Endodermal cell (in vitro differentiated cells): Measurements from ENCODE around the gene CUEDC1. TPM values are rescaled to one million over a fixed set of nuclear protein-coding genes. Genes with fewer than 3 reads are reported as not detected.

Experiments
- DNase-seq: peaks from one replicate; pipeline ENCODE4 v3.0.0-alpha.2; 2017
- H3K27ac ChIP-seq: 2 replicates; pipeline ENCODE4 v1.5.1; 2013; ENCODE audit warnings: mild to moderate bottlenecking, low read depth, low read length, moderate library complexity
- H3K27me3 ChIP-seq: 2 replicates; pipeline ENCODE4 v1.6.1; 2013; ENCODE audit warnings: mild to moderate bottlenecking, low read length, moderate library complexity; ENCODE audit not compliant: insufficient read depth, control insufficient read depth, poor library complexity, severe bottlenecking
- H3K36me3 ChIP-seq: 2 replicates; pipeline ENCODE4 v1.7.0; 2013; ENCODE audit warnings: mild to moderate bottlenecking, low read length, moderate library complexity; ENCODE audit not compliant: control insufficient read depth, insufficient read depth
- H3K4me1 ChIP-seq: one replicate; pipeline ENCODE4 v1.7.0; 2013; ENCODE audit warnings: low read length; ENCODE audit not compliant: control insufficient read depth, insufficient read depth
- H3K4me3 ChIP-seq: 2 replicates; pipeline ENCODE4 v1.5.1; 2013; ENCODE audit warnings: mild to moderate bottlenecking, low read length, moderate library complexity
- H3K9ac ChIP-seq: 2 replicates; pipeline ENCODE4 v1.6.1; 2013; ENCODE audit warnings: mild to moderate bottlenecking, low read length, moderate library complexity; ENCODE audit not compliant: poor library complexity, severe bottlenecking; ENCODE audit errors: extremely low read depth
- H3K9me3 ChIP-seq: 2 replicates; pipeline ENCODE4 v1.6.1; 2013; ENCODE audit warnings: mild to moderate bottlenecking, low read length, moderate library complexity; ENCODE audit not compliant: control insufficient read depth
- H3K27ac Mint-ChIP-seq: 2 replicates; pipeline ENCODE4 v1.8.0; 2020; ENCODE audit warnings: mixed read lengths
- H3K27me3 Mint-ChIP-seq: 2 replicates; pipeline ENCODE4 v1.8.0; 2021; ENCODE audit warnings: mild to moderate bottlenecking, mixed read lengths; ENCODE audit not compliant: insufficient read depth
- H3K36me3 Mint-ChIP-seq: 2 replicates; pipeline ENCODE4 v1.8.0; 2020; ENCODE audit warnings: low read depth, mixed read lengths
- H3K4me1 Mint-ChIP-seq: 2 replicates; pipeline ENCODE4 v1.8.0; 2020; ENCODE audit warnings: mixed read lengths
- H3K4me3 Mint-ChIP-seq: 2 replicates; pipeline ENCODE4 v1.8.0; 2020; ENCODE audit warnings: mild to moderate bottlenecking, moderate library complexity, mixed read lengths
- H3K9me3 Mint-ChIP-seq: 2 replicates; pipeline ENCODE4 v1.8.0; 2020; ENCODE audit warnings: mild to moderate bottlenecking, mixed read lengths
- CTCF ChIP-seq: fragments of 200-600 bp; sonication (generic); conservative IDR thresholded peaks from 2 replicates; pipeline ENCODE4 v1.5.0; 2021; ENCODE audit warnings: antibody characterized with exemption, mild to moderate bottlenecking
- WGBS, 2 experiments: methylation state at CpG; one replicate each; pipeline versions ENCODE4 v1.1.5 to v1.1.7; 2013; ENCODE audit warnings: missing lambda C conversion rate in 2 of 2, mixed read lengths in 1 of 2; ENCODE audit not compliant: insufficient coverage in 1 of 2, insufficient read length in 1 of 2; 5-methylcytosine and 5-hydroxymethylcytosine counted together
- total RNA-seq, 2 donors: library from RNA; stranded (reverse); fragmentation: NEBNext Ultra II Directional in 1 of 2; extraction: Animal tissue kit (Norgen Biotek cat#: 25700) in 1 of 2; gene quantifications; 2 replicates in 1 of 2; 3 replicates in 1 of 2; pipeline ENCODE4 v1.2.1, GENCODE V29; 2021

The CUEDC1 gene
- total RNA-seq, 2 donors from 2014 or later = 11.0 to 18.7 TPM

- Histone ChIP-seq H3K27me3 (no peaks in the 10 kb centered on the region), H3K9me3 (no peaks in the 10 kb centered on the region), H3K4me1 (no peaks in the 10 kb centered on the region), H3K4me3 (no peak overlapping the region), H3K36me3 (no peaks in the 10 kb centered on the region), H3K27ac (no peak overlapping the region), H3K9ac (no peak overlapping the region)
- Mint-ChIP-seq H3K9me3 (no peaks in the 10 kb centered on the region), H3K27ac (no peak overlapping the region), H3K27me3 (peaks cover 13% of the 10 kb centered on the region), H3K36me3 (no peaks in the 10 kb centered on the region), H3K4me1 (peaks cover 21% of the 10 kb centered on the region), H3K4me3 (no peak overlapping the region)
- DNase-seq = peak; percentile 44
- WGBS, 2 experiments = 83 to 91% methylated on average over 5 of the region's 5 CpGs
- no peak for TF ChIP-seq CTCF
These were observed 11.7 kb upstream of the CUEDC1 start for GRCh38 chr17:57966875-57967274.

- peaks cover 13% of the 10 kb centered on the region for H3K27me3 Mint-ChIP-seq
- Histone ChIP-seq H3K9ac (no peak overlapping the region), H3K4me3 (no peak overlapping the region), H3K27ac (no peak overlapping the region), H3K27me3 (no peaks in the 10 kb centered on the region), H3K36me3 (no peaks in the 10 kb centered on the region), H3K9me3 (no peaks in the 10 kb centered on the region), H3K4me1 (no peaks in the 10 kb centered on the region)
- no peak for TF ChIP-seq CTCF
- no peak overlapping the region for H3K27ac Mint-ChIP-seq
- H3K36me3 Mint-ChIP-seq = no peaks in the 10 kb centered on the region
- H3K9me3 Mint-ChIP-seq = no peaks in the 10 kb centered on the region
- DNase-seq = no peak
- WGBS, 2 experiments = 91 to 94% methylated on average over 5 of the region's 5 CpGs
- no peak overlapping the region for H3K4me3 Mint-ChIP-seq
- peaks cover 14% of the 10 kb centered on the region for H3K4me1 Mint-ChIP-seq
These were observed 11.0 kb upstream of the CUEDC1 start for GRCh38 chr17:57966246-57966645.

GRCh38 chr17:57965521-57966160 lies 10.4 kb upstream of the CUEDC1 start:
- H3K36me3 ChIP-seq = no peaks in the 10 kb centered on the region
- no peak for TF ChIP-seq CTCF
- H3K4me1 ChIP-seq = peaks cover 2% of the 10 kb centered on the region
- H3K4me1 Mint-ChIP-seq = peaks cover 15% of the 10 kb centered on the region
- H3K27me3 ChIP-seq = no peaks in the 10 kb centered on the region
- no peak overlapping the region for H3K4me3 Mint-ChIP-seq
- no peaks in the 10 kb centered on the region for H3K36me3 Mint-ChIP-seq
- H3K27ac Mint-ChIP-seq = no peak overlapping the region
- 90 to 92% methylated on average over 15 to 26 of the region's 26 CpGs for WGBS, 2 experiments
- no peaks in the 10 kb centered on the region for H3K9me3 Mint-ChIP-seq
- H3K27ac ChIP-seq = no peak overlapping the region
- H3K9ac ChIP-seq = no peak overlapping the region
- H3K4me3 ChIP-seq = no peak overlapping the region
- peak; percentile 53 for DNase-seq
- H3K9me3 ChIP-seq = no peaks in the 10 kb centered on the region
- peaks cover 13% of the 10 kb centered on the region for H3K27me3 Mint-ChIP-seq
